OCI-LY7 (cell line): ENCODE results near the gene EFHD2.

Experiments used
- CTCF ChIP-seq: fragments of 200-600 bp; sonication (generic); conservative IDR thresholded peaks from 2 replicates; pipeline ENCODE4 v1.5.1; 2014; ENCODE audit warnings: mild to moderate bottlenecking, antibody characterized with exemption, low read length, moderate library complexity, mixed read lengths
- EZH2phosphoT487 ChIP-seq: fragments of 200-600 bp; sonication (generic); IDR thresholded peaks from 2 replicates; pipeline ENCODE4 v1.6.1; 2018; ENCODE audit warnings: low read depth, borderline replicate concordance, mild to moderate bottlenecking, mixed run types, antibody characterized with exemption, low read length, moderate library complexity, mixed read lengths

- TF ChIP-seq CTCF (no peak), EZH2phosphoT487 (no peak)
These were observed 27.9 kb upstream of the EFHD2 start for GRCh38 chr1:15381805-15382204.
